HG03521 (cell line): ENCODE measurements around the gene HMCN1.

Experiments used
- ATAC-seq: cut with Tn5 transposase; IDR thresholded peaks from one replicate; pipeline ENCODE4 v1.9.1; 2021; ENCODE audit warnings: mild to moderate bottlenecking, moderate library complexity; ENCODE audit not compliant: unreplicated experiment

HMCN1 gene

DNA sequence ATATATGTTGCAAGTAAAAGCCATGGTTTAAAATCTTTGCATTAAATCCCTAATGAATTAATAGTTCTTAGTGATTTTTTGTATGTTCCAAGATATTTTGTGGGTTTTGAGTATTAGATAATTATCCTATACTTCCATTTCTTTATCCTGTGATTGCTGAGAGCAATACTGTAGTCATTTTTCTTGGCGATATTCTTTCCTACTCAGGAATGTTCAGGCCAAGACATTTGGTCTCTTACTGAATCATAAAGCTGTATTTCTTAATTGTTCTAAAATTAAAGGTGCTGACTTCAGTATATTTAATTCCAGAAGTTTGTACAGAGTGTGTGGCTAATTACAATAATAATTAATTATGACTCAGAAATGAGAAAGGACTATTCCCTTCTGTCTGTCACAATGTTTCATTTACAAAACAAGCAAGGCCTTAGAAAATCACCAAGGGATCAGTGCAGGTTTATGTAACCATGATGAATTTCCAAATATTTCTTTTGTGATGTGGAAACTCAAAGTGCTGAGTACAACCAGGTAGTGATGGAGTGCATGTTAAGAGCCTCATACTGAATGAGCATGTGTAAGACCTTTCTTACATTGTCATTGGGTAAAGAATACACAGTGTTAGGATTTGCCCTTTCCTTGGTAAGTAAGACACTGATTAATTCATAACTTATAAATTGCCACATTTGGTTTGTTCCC, 161.2 kb downstream of the HMCN1 start:
- ATAC-seq = no peak

DNA sequence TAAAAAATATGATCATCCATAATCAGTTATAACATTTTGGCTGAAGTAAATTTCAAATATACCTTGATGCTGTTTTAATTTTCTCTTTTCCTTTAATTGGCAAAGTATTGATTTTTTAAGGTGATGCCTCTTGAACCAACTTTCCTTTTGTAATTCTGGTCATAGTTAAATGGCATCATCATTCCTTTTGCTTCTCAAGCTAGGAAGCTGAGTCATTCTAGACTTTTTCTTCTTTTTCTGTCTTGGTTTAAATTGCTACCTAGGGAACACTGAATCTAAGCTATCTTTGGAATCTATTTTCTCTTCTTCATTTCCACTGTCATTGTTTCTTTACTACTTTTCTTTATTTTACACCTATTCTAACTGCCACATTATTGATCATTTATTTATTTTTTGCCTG, 162.7 kb downstream of the HMCN1 start:
- no peak for ATAC-seq

DNA sequence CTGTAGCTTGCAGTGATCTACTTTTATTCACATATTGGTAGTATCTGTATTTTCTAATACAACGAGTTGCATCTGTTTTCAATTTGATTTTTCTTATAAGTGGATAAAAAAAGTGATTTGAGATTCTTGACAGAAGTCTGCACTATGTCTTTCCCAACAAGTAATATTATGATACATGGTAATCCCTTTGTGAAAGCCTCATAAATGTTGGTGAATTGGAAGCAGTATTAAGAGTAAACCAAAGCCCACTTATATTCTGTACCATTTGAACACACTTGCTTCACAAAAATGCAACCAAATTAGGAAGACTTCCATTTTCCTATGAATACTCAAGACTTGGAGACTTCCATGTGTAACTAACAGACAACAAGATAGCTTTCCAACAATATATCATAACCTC, 172.0 kb downstream of the HMCN1 start:
- ATAC-seq = no peak

DNA sequence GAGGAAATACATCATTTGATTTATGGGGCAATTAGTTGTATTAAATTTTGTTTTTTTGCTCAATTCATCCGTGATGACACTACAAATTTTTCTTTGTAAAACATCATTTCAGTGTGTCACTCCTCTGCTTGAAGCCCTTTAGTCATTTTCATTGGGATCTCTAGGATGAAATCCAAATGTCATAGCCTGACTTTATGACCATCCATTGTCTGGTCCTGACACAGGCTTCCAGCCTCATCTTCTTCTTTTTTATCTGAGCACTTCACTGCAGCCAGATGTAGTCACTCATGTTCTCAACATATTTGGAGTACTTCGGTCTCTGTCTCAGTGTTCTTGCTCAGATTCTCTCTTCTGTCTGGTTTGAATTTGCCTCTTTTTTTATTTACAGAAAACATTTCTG, 173.1 kb downstream of the HMCN1 start:
- no peak for ATAC-seq

DNA sequence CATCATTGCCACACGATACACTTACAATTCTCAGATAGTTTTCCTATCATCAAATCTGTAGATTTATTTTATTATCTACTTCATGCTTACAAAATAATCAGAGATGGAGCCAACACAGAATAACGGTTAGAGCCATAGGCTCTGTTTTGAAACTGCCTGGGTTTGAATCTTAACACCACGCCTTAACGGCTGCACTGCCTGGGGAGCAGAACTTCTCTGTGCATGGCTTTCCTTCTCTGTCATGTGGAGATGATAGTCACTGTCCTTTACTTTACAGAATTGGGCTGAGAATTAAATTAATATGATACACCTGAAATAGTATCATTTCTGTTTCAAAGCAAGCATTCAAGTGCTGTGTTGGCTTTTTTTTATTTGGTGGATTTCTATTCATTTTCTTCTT, 177.8 kb downstream of the HMCN1 start:
- ATAC-seq = no peak

DNA sequence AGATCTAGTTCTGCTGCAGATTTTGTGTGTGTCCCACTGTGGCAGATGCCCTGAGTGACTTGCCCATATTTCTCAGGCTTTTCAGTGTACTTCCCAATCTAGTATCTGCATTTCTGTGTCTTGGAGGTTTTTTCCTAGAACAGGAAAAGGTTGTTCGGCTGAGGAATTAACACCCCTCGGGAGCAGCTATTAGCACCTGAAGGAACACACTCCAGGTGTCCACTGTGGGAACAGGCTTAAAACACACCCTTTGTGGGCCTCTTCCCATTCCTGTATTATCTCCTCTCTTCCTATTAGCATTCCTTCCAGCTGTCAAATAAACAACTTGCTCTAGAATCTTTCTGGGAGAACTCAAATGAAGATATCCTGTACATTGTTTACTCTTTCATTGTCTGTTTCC, 178.3 kb downstream of the HMCN1 start:
- no peak for ATAC-seq

DNA sequence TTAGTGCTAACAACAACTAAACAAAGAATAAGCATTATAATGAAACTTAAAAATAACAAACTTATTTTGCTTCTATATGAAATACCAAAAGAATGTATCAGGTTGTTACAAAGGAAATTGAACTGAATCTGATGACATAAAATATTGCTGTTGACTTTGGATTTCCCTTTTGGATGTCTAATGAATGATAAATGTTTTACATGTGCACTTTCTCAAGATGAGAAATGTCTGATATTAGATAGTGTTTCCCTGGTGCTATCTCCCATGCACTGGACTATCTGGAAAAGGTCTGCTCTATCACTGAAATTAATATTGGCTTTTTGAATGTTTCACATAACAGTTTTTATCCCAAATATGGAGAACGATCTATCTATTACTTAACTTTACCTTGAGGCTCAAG, 179.9 kb downstream of the HMCN1 start:
- no peak for ATAC-seq

DNA sequence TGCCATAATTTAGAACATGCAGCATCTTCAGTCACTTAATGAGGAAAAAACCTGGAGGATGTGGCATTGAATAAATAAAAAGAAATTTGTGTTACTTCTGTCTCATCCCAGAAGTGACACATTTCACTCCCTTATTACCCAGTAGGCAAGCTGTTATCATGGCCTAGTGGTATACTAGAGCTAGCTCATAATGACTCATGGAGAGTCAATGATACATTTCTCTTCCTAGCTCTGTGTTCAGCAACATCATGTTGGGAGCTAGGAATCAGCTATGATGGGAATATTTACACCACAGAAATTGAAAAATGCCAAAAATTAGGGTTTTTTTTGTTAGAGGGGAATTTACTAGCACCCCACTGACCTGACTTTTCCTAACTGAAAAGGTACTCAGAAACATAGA, 182.7 kb downstream of the HMCN1 start:
- no peak for ATAC-seq

DNA sequence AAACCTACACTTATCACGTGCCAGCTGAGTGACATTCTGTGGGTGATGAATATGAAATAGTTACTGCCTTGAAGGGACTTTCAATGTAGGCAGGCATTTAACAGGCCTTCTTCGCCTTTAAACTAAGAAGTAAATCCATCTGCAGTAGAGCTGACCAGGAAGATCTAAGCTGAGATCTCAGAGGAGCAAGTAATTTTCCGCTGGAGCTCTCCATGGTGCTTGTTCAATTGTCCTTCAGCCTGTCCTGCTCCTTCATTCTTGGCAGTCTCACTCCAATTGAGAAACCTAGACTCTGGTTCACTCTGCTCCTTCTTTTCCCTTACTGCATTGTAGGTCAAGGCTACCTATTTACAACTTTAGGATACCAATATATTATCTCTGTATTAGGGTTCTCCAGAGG, 183.5 kb downstream of the HMCN1 start:
- no peak for ATAC-seq

DNA sequence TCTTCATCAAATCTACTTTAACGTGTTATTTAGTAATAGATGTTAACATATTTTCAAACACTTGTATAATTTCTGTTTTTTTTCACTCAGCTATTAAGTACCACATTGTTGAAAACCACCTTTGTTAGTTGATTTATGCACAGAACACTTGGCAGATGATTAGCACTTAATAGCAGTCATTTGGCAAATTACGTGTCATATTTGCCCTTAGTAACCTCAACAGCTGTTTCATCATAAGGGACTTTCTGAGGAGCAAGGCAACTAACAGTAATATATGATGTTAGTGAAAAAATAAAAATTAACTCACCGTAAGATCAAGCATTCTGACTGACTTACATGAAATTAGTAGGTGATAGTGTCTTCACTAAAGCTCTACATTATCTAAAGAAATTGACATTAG, 186.4 kb downstream of the HMCN1 start:
- no peak for ATAC-seq

DNA sequence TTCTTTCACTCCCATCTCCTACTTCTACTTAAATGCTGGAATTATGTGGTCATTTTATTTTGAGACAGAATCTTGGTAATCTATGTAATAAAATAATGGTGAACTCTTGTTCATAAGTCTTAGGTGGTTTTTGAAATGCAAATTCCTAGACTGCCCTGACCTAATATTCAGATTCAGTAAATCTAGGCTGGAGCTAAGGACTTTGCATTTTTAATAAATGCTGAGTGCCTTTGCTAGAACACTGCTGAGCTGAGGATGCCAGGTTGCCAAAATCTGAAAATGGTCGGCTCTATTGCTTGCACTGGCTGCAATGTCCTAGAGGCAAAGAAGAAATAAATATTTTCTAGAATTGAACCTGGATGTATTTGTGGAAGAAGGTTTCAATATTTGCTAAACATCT, 187.4 kb downstream of the HMCN1 start:
- no peak for ATAC-seq

DNA sequence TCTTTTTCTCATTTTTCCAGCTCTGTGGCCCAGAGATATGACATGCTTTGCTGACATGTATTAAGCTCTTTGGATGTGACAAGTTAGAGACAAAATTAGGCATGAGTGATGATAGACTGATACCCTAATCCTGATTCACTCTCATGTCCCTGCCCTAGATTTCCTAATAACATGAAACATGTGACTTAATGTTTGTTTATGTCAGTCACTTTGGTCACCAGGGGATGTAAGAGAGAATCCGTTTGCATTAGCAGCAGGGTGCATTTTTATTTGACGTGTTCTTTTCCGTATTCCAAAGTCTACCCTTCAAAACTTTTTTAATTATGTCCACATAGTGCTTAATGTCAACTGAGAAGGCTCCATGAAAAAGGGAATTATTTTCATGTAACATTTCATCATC, 192.4 kb downstream of the HMCN1 start:
- no peak for ATAC-seq

DNA sequence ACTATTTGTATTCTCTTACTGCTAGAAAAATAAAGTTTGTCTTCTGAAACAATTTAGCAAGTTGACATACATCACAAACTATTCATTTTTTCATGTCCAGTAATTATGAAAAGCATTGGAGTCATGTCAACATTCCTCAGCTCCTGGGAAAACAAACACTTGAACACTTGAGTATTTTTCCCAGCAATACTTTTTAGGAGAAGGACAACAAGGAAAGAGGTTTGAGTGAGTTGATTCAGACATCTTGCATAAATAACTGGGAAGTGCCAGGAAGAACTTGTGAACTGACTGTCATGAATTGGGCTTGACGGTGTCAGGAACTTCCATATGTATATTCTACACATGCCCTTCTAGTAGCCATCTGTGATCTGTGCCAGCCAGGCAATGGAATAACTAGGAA, 195.6 kb downstream of the HMCN1 start:
- no peak for ATAC-seq

DNA sequence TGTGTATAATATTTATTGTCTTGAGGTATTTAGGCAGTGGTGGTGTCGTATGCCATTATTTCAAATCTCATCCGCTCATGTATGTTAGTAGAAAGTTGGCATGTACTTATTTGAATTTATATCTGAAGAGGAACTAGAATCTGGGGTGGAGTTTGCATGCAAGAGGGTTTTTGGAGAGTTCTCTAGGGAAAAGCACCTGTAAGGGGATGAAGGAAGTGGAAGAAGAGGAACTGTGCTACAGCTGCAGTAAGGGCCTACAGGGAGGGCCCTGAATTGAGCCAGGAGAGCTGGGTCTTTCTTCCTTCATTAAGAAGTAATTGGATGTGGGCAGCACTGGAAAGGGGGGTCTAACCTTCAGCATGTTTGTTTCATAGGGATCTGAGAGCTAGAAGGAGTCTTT, 197.2 kb downstream of the HMCN1 start:
- no peak for ATAC-seq

DNA sequence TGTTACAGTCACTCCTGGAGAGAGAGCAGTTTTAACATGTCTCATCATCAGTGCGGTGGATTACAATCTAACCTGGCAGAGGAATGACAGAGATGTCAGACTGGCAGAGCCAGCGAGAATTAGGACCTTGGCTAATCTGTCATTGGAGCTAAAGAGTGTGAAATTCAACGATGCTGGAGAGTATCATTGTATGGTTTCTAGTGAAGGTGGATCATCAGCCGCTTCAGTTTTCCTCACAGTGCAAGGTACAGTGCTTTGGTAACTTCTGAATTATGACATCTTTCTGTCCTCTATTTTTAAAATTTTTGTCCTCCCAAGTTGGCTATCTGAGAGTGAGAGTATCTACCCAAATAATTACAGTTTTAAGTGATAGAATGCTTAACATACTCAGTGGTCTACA, 199.4 kb downstream of the HMCN1 start:
- no peak for ATAC-seq

DNA sequence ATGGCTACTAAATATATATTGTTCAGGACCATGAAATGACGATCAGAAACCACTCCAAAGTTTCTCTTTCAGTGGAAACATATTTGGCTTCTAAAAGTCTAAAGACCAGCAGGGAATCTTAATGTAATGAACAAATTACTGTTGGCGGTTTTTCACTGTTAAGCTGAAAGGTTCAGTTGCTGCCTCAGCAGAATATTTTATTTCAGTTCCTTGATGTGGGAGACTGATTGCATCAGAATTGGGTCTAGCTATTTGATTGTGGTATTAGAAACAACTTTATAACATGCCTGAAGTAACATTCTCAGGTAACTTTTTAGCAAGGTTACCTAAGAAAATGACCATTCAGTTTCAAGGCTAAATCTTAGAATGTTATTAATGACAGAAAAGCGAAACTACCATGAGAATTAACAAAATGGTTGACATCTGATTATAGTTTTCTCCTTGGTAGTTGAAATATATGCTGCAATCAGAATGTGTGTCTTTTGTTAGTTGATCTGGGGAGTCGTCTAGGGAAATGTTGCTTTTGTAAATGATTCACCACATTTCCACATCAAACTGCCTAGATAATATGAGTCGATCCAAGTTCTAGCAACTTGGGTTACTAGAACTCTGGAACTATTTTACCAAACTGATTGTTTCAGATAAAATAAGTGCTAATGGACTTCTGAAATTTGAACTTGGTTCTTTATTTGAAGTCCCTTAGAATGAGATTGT, 200.4 kb downstream of the HMCN1 start:
- ATAC-seq = no peak

DNA sequence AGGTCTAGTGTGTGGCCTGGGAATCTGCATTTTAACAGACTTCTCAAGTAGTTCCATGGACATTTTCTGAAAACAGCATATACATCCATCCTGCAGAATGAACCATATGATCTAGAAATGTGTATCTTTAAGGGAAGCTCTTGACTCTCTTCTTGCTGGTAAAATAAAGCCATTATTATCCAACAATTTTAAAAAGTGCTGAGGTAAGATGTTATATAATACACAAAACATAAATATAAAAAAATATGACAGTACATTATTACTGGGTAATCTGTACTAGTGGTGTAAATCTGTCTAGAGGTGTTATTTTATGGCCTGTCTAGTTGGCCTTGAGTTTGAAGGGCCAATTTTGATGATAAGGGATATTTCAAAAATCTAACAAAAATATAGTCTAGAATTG, 201.2 kb downstream of the HMCN1 start:
- ATAC-seq = no peak

DNA sequence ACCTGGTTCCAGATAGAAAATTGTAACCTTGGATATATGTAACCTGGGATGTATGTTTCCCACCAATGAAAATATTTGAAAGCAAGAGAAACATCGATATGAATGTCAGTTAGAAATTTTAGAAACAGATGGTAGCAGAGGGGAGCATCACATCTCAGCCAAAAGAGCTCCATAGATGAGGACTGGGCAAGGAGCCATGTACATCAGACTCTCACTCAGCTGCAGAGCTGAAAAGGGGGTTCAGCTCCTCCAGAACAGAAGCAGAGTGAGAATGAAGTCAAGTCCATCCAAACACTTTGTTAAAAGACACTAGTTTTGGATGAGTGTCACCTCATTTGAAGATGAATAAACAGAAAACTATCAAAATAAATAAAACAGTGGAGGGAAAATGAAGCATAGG, 202.4 kb downstream of the HMCN1 start:
- no peak for ATAC-seq

DNA sequence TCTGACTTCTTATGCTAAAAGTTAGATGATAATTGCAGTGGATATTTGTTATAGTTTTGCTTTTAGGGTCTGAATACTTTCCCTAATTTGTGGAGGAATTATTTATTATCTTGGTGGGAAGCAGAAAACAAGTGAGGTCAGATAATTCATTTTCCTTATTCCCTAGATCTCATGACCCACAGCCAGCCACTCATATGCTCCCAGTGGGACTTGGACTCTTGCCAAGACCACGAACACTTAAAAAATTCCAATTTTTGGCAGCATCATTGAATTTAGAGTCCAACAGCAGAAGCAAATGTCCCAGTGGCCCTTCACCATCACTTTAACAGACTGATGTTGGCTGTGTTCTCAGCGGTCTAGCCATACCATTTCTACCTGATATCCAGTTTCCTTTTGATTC, 204.2 kb downstream of the HMCN1 start:
- ATAC-seq = no peak

DNA sequence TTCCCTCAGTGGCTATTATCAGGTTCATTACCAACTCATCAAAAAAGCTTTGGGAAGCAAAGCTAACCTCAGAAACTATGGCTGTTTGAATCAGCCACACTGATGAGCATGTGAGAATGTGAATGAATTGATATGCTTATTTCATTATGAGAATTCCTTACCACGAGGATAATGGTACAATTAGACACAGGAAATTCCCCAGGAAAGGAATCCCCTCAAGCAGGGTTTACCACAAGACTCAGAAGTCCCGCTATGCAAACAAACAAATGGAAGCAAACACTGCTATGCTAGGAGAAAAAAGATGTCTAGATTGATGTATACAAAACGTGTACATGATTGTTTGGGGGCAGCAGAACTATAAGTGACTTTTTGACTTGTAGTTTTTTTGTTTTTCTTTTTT, 205.0 kb downstream of the HMCN1 start:
- ATAC-seq = no peak

DNA sequence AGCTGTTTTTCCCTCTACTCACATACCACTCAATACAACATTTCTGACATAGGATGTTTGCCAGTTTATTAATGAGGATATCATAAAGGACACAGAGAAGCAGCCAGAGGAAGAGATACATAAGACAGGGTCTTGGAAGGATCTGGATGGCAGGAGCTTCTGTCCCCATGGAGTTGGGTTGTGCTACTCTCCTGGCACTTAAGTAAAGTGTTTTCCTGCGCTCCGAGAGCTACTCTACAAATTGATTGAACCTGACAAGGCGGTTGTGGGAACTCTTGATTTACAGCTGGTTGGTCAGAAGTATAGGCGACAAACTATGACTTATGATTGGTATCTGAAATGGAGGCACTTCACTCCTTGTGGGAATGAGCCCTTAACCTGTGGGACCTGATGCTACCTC, 208.8 kb downstream of the HMCN1 start:
- no peak for ATAC-seq

DNA sequence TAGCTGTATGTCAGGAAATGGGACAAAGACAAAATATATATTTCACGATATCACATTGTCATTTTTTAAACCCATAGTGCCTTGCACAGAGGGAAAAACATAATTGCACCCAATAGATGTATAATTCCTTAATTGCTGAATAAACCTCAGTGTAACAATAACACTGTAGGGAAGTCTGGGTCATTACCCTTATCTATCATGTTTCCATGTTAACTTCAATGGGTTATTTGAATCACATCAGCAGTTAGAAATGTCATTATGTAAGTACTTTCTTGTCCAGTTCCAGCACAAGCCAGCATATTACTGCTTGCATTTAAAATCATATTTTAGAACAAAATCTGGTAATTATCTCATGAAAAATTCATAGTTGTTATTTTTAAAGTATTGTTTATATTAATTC, 222.7 kb downstream of the HMCN1 start:
- ATAC-seq = no peak
